ENCODE measurements around the gene DRICH1.
"Not testable (repeated sequence)": the region's sequence is repeated elsewhere in the genome, so short reads cannot be mapped to it uniquely, and the experiment has no call there.

Gene DRICH1, protein sequence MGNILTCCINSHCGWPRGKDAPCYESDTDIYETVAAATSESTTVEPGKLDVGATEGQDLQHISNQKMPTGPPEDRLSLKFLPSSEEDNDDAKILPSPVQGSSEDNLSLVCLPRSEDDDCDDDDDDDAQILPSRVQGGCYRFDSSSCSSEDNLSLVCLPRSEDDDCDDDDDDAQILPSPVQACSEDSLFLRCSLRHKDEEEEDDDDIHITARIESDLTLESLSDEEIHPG

DNA sequence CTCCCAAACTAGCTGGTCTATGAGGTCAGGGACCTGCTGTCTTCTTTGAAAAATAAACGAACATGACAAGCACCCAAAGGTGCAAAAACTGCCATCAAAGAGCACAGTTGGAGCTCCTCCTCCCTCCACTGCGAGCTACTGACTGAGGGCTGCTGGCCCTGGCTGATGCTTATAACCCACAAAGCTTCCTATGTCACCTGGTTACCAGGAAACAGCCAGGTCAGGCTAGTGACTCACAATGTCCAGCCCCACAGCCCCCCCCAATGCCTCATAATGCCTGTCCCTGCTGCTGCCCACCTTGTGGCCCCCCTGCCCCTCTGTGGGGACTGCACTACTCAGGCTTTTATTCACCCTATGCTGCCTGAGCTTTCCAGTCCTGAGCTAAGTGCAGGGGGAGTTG, at the start of gene DRICH1:
TSS of gene DRICH1 (minus strand) at position 144 of the 400 bp plus-strand sequence. CDS start 298 bp downstream, outside the sequence.
- no peak for DNase-seq

DNA sequence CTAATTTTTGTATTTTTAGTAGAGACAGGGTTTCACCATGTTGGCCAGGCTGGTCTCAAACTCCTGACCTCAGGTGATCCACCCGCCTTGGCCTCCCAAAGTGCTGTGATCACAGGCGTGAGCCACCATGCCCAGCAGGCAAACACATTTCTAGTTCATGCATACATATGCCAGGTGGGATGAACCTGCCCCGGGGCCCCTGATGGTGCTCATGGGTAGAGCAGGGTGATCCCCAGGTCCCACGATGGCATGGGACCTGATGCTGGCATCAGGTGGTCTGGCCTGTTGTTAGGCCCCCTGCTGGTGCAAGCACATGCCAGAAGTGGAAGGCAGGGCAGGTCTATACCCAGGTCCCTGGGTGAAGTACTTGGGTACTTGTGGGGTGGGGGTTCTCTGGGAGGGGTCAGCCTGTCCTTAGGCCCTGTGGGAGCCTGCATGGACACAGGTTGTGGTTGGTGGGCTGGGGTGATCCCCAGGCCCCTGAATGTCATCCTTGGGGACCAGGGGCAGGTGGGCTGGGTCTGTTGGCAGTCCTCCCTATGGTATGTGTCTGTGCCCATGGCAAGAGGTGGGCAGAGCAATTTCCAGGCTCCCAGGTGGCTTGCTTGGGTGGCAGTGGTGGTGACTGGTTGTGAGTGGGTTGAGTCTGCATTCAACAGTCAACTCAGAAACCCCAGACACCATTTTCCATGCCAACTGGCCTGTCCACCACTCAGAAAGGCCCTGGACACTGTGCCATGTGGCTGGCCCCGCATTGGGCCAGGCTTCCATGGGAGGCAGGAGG, 49.1 kb upstream of the DRICH1 start:
- DNase-seq = no peak

DNA sequence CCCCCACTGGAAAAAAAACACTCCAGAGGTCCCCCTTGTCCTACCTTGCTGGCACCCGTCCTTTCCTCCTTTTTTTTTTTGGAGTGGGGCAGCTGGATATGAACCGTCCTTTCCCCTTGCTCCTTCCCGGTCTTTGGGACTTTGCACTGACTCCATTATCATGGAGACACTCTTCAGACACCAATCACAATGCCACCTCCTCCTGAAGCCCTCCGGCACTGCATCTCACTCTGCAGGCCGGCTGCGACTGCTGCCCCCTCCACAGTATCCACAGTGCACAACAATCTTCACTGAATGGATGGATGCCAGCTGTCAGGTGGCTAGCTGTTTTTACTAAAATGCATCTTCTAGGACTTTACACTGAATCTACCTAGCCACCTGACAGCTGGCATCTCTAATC, 46.0 kb upstream of the DRICH1 start:
- DNase-seq = no peak

DNA sequence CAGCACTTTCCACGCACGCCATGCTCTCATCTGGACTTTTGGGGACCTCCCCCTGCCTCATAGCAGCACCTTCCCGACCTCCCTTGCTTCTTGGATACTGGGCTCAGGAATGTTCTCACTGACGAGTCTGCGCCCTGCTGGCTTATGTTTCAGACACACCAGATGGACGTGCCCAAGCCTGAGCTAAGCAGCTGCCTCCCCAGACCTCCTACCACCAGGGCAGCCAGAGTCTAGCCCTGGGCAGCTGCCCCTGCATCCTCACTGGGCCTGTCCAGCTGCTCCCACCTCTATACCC, 45.5 kb upstream of the DRICH1 start:
- DNase-seq = no peak

DNA sequence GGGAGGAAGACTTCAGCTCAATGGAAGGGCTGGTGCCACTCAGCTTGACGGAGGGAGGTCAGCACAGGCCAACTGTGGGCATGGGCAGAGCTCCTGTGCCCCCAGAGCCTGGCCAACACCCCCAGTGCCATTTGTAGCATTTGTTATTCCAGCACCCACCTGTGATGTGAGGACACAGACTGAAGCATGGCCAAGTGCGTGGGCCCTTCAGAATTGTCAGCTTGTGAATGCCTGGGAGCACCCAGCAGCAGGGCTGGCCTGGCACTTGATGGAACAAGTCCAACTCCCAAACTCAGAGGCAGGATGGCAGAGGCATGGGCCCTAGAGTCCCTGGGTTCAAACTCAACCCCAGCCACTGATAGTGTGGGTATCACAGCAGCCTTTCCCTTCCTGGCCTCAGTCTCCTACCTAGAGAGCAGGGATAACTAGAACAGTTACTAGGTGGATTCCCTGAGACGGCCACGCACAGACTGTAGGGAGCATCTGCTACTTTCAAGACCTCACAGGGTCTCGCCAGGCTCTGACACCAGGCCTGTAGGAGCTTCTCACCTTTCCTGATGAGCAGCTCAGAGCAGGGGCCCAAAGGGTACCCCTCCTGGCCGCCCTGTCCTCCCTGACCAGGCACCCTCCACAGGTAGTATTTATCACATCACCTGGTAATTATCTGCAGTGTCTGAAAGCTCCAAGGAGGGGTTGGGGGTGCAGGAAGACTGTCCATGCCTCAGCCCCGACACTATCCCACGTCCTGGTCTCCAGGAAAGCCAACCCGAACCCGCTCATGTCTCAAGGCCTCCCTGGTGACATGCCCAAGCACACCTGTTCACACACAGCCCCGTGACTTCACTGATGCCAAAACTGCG, 45.0 kb upstream of the DRICH1 start:
- DNase-seq = not testable (repeated sequence)

DNA sequence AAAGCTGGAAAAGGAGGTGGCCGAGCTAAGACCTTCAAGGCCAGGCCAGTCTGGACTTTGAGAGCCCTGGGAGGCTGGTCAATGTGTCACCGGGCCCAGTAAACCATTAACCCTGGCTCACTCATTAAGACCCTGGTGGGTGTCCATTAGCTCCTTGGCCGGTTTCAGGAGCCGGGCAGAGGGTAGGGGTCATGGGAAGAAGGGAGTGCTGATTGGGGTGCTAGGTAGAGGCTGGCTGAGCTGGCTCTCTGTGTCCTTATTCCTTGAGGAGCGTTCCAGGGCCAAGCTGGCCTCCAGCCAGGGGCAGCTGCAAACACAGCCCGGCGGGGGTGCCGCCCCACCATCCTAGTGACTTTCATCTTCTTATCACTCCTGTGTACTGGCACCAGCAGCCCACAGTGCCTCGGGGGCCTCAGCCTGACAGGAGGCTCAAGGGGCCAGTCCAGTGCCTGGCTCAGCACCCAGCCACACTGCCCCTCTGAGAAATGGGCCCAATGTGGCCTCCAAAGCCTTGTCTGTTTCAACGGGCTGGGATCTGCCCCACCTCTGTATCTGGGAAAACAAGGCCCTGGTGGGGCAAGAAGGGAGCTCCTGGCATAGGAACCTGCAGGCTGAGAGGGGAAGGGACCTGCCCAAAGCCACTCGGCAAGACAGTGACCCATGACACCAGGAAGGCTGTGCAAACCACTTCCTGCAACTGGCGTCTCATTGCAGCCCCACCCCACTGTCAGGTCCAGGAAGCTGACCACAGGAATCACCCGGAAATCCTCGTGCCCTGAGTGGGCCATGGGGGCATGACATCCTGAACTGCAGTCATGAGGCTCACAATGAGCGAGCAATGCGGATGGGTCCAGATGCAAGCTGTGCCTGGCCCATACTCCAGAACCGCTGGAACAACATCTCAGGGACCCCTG, 43.6 kb upstream of the DRICH1 start:
- DNase-seq = no peak

DNA sequence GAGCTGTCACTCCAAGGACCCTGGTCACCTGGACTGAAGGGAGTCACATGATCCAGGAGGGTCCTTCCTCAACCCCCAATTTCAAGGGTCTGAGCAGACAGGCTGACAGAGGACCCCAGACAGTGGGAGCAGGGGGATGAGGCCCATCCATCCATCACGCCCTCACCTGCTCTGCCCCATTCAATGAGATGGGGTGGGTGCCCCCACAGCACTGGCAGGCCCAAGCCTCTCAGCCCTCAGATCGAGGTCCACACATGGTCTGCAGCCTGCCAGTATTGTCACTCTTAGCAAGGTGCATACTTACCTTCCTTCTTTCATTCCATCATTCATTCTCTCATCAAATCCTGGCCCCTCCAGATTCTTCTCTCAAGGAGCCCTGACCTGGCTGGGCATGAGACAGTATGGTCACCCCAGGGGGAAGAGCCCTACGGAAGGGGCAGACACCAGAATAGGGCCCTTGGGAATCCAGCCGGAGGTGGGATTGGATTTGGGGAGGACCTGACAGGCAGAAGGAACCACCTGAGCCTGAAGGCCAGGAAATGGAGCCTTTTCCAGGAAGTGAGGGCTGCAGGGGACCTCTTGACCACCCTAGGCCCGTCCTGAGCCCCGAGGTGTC, 42.9 kb upstream of the DRICH1 start:
- not testable (repeated sequence) for DNase-seq

DNA sequence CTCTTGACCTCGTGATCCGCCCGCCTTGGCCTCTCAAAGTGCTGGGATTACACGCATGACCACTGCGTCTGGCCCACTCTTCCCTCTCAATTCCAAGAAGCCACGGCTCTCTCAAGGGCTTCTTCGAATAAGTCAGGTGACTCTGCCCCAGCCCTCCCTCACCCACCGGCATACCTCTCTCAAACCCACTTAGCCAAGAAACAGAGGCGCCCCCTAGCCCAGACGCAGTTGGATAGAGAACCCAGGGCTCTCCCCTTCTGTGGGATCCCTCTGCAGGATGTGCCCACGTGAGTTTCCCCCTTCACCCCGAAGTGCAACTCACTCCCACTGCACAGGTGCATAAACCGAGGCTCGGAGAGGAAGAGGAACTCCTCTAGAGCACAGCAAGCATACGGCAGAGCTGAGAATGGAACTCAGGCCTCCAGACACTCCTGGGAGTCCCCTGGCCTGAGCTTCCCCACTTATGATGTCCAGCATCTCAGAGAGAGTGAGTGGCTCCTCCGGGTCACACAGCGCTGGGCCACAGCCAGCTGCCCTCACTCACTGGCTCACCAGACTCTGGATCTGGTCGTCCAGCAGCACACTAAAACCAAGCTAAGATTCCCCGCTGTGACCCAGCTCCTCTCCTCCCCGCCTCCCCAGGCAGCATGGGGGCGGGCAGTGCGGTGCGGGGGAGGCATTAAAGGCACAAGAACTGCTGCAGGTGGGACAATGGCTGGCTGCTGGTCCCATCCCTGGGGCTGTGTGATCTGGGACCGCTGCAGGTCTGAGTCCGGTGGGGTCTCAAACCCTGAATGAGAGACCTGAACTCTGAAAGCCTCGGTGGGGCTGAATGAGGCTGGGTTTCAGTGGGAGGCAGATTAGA, 41.9 kb upstream of the DRICH1 start:
- DNase-seq = no peak

DNA sequence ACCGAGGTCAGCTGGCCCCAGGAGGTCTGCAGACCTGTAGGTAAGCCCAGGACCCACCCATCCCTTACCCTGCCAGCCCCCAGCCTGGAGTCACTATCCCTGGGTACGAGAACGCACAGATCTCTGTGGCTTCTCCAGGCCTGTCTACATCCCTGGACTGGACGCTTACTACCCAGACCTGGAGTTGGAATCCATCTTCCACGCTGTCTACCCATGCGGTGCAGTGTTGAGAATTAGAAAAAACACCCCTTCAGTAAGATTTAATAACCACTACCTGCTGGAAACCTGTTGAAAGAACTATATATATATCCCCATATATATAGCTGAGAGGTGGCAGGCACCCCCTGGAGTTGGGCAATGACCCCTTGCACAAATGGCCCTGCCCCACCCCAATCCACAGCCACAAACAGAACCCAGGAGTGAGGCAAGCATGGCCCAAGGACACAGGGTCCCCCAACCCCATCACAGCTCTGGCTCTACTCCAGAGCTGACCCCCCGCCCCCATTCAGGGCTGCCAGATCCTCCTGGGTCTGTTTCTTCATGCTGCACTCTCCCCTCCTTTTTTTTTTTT, 41.0 kb upstream of the DRICH1 start:
- no peak for DNase-seq

DNA sequence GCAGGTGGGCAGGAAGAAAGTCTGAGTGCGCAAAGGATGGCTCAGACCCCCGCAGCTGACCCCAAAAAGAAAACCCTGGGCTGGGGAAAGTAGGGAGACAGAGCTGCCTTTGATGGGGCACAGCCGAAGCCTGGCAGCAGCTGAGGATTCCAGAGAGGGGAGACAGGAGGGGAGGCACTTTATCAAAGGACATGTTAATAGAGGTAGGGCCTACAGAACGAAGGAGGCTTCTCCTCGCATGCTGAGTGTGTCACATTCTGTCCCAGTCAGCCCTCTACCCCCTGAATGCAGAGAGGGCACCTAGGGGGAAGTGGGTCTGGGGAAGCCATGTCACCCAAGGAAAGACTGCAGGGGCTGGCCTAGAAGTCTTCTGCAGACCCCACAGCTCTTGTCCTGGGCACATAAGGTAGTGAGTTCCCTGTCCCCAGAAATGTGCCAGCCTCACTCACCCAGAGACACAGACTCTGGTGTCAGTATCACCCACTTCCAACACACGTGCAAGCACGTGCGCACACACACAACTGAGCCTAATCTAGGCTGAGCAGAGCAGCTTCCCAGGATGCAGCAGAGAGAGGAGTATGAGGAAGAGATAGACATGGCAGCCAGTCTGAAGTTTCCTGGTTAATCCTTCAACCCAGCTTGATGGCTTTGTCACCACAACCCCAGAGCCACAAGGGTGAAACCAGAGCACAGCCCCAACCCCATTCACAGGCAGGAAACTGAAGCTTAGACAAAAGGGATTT, 40.4 kb upstream of the DRICH1 start:
- DNase-seq = not testable (repeated sequence)

DNA sequence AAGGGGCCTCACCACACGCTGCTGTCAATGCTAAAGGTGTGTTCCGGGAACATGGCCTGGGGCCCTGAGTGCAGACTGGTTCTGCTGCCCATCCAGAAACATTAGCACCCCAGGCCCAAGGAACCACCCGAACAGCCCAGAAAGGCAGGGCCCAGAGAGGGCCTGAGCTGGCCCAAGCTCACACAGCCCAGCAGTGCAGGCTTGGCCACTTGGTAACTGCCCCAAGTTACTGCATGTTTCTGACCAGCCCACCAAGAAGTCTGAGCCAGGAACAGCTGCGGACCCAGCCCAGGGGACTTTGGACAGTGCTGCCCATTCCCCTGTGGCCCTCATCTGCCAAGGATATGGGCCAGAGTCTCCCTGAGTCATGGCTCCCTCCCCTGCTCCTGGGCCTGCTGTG, 39.3 kb upstream of the DRICH1 start:
- DNase-seq = not testable (repeated sequence)

DNA sequence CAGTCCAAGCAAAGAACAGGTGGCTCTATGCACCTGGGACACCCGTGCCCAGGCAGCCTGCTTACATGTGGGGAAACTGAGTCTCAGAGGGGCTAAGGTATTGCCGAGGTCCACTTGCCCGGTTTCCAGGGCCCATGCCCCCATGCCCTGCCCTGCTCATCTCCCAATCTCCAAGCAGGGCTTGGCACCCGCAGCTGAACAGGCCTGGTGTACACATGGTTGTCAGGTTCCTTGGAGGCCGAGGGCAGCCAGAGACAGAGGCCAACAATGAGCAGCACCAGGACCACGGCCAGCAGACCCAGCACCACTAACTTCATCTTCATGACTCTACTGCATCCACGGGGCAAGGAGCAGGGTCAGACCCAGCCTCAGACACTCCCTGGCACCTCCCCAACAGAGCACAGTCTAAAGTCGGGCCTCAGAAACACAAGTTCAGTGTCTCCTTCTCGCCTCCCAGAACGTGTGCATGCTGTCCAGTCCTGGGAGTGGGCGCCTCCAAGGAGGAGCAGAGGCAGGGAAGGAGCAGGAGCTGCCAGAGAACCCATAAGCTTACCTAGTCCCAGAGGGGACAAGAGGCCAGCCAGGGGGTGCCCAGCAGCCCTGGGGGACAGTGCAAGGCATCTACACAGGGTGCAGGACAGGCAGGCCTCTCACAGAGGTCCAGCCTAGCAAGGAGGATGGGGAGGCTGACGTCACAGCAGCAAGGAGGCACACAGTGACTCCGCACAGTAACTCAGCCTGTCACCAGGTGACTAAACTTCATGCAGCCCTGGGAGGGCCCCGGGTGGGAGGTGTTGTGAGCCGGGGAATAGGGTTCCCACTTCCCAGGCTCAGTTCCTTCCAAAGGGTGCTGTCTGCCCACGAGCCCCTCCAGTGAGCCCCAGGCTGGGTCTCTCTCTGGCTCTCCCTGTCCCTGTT, 38.5 kb upstream of the DRICH1 start:
- DNase-seq = no peak

DNA sequence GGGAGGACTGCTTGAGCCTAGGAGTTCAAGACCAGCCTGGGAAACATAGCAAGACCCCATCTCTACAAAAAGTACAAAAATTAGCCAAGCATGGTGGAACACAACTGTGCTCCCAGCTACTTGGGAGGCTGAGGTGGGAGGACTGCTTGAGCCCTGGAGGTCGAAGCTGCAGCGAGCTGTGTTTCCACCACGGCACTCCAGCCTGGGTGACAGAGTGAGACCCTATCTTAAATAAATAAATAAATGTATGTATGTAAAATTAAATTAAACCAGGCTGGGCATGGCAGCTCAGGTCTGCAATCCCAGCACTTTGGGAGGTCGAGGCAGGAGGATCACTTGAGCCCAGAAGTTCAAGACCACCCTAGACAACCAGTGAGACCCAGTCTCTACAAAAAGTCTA, 28.3 kb upstream of the DRICH1 start:
- not testable (repeated sequence) for DNase-seq

DNA sequence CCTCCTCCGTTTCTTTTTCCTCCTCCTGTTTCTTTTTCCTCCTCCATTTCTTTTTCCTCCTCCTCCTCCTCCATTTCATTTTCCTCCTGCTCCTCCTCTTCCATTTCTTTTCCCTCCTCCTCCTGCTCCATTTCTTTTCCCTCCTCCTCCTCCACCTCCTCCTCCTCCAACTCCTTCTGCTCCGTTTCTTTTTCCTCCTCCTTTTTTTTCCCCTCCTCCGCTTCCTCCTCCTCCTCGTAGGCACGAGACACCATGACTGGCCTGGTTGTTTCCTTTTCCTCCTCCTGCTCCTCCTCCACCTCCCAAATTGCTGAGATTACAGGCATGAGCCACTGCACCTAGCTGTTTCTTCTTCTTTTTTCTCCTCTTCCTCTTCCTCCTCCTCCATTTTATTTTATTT, 25.6 kb upstream of the DRICH1 start:
- no peak for DNase-seq

DNA sequence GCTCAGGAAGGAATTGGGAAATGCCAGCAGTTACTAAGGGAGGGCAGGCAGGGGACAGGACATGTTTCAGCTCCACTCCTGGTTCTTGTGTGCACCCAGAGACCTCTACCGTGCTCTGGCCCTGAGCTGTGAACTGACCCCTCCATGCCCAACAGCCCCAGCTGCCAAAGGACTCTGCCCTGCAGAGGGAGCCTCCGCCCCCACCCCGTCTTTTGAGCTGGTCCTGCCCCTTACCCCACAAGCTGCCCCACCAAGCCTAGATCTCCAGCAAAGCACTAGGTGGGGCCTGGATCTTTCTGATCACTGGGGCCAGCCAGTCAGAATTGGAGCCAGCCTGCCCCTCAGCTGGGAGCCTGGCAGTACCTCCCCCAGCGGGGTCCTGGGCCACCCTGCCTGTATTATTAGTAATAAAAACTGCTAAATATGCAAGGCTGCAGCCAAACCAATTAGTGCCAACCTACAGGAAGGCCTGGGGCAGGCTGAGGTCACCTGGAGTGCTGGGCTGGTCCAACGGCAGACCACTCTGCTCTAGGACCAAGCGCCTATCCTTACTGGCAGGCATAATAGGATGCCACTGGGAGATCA, 23.9 kb upstream of the DRICH1 start:
- DNase-seq = no peak

DNA sequence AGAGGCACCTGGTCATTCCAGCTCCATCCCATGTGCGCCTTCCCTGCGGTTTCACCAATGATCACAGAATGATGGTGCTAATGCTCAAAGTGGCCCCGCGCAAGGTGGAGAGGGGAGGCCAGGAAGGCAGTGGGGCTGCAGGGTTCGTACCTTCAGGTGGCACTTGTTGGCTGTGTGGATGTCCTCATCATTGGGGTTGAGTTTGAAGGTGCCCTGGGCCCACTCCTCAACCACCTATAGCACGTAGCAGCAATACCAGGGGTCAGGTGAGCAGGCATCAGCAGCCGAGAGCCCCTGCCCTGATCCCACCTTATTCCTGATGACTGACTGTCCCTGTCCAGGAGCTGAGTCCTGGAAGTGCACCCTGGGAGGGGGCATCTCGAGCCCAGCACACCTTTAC, 20.6 kb upstream of the DRICH1 start:
- DNase-seq = no peak

DNA sequence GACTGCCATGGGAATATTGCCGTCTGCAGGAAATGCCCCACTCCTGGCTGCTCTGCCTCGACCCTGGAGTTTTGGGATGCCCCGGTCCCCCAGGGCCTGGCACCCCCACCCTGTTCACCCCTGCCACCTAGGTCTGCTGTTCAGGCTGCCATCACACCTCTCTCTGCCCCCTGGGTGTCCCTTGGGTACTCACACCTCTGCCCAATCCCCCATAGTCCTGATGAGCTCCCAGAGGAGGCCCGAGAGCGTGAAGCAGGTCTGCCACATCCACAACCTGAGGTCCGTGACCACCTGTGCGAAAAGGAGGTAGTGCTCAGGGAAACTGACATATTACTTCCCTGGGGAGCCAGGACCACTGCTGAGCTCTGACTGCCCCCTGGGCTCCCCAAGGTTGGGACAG, 20.2 kb upstream of the DRICH1 start:
- no peak for DNase-seq

DNA sequence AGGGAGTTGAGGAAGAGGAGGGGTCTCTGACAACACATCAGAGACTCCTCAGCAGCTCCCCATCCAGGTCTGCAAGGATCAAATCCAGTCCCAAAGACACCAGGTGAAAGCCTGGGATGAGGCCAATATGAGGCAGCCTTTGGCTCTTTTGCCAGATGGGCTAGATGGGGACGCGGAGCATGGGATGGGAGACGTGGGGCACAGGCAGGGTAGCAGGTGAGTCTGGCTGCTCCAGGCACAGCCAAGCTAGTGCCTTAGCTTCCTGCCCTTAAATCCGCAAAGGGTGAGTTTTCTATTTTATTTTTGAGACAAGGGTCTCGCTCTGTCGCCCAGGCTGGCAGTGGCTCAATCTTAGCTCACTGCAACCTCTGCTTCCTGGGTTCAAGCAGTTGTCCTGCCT, 19.6 kb upstream of the DRICH1 start:
- DNase-seq = no peak

DNA sequence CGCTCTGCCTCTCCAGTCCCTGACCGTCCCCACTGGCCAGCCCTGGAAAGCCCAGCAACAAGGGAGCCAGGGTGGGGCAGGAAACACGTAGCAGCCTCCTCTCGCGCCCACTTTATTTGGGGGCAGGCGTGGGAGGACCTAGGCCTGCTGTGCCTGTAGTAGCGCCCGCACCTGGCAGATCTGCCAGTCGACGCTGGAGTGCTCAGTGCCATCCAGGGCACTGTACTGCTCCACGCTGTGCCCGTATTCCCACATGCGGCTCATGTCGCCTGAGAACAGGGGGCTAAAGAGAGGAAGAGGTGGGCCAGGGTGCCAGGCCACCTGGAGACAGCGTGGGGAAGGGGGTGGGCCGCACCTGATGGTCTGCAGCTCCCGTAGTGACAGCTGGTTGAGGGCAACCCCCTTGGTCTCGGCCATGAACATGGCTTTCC, 17.0 kb upstream of the DRICH1 start:
- no peak for DNase-seq
